SK-N-MC (cell line): ENCODE data around the gene S100A5.
"Not testable (repeated sequence)": the region's sequence is repeated elsewhere in the genome, so short reads cannot be mapped to it uniquely, and the experiment has no call there.

ENCODE experiments used
- EZH2 ChIP-seq: fragments of 200-600 bp; sonication (generic); IDR thresholded peaks from one replicate; pipeline ENCODE4 v1.6.1; 2017; ENCODE audit warnings: antibody characterized with exemption
- POLR2AphosphoS5 ChIP-seq: IDR thresholded peaks from 2 replicates; pipeline ENCODE4 v1.6.1; 2012; ENCODE audit warnings: mild to moderate bottlenecking, low read depth, low read length, borderline replicate concordance

DNA sequence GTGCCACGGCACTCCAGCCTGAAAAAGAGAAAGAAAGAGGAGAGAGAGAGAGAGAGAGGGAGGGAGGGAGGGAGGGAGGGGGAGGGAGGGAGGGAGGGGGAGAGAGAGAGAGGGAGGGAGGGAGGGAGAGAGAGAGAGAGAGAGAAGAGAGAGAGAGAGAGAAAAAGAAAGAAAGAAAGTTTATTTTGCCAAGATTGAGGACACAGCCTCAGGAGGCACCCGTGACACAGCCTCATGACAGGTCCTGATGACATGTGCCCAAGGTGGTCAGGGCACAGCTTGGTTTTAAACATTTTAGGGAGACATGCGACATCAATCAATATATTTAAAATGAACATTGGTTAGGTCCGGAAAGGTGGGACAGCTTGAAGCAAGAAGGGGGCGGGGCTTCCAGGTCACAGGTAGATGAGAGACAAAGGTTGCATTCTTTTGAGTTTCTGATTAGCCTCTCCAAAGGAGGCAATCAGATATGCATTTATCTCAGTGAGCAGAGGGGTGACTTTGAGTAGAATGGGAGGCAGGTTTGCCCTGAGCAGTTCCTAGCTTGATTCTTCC lies 20.5 kb downstream of the S100A5 start:
- TF ChIP-seq POLR2AphosphoS5, EZH2: not testable (repeated sequence)
